ENCODE data around the gene RNF144B.
"Not testable (repeated sequence)": the region's sequence is repeated elsewhere in the genome, so short reads cannot be mapped to it uniquely, and the experiment has no call there.

RNF144B gene

DNA sequence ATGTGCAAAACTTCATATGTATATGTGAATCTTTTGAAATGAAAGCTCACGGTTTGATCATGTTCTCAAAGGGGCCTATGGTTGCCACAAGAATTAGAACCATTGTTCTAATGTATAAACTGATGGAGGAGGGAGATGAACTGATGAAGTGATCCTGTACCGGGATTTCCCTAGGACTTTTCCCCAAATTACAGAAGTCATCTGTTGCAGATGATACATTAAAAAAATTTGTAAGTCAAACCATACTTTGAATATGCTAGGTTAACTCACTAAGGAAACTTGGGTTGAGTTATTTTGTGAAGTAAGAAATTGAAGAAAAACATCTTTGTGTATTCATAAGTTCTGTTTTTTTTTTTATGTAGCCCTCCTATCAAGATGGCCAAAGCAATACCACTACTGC lies 33.9 kb upstream of the RNF144B start:
- Histone ChIP-seq H3K9ac (ENCODE audit: low read depth, low read length, poor library complexity, severe bottlenecking) (no peak overlapping the region), H3K36me3 (ENCODE audit: insufficient read depth, low read length) (no peaks in the 10 kb centered on the region), H3K4me1 (ENCODE audit: insufficient read depth, low read length, poor library complexity, severe bottlenecking) (no peaks in the 10 kb centered on the region), H3K9me2 (replicated peaks; ENCODE audit: low read depth, low read length) (no peaks in the 10 kb centered on the region), H2AFZ (ENCODE audit: low read length) (no peak overlapping the region), H3K27me3 (ENCODE audit: insufficient read depth, low read length, poor library complexity, severe bottlenecking) (no peaks in the 10 kb centered on the region), H3K9me3 (ENCODE audit: insufficient read depth, low read depth, low read length) (no peaks in the 10 kb centered on the region), H4K20me1 (ENCODE audit: insufficient read depth, low read length, poor library complexity, severe bottlenecking) (no peaks in the 10 kb centered on the region), H3K4me3 (ENCODE audit: low read length, poor library complexity, severe bottlenecking) (no peak overlapping the region), H3K4me2 (ENCODE audit: low read depth, low read length, poor library complexity, severe bottlenecking) (no peak overlapping the region), H3K79me2 (ENCODE audit: insufficient read depth, low read length) (no peaks in the 10 kb centered on the region), H3F3A (ENCODE audit: low read depth) (no peaks in the 10 kb centered on the region)
- TF ChIP-seq EZH2phosphoT487 (IDR thresholded peaks at IDR 0.05; ENCODE audit: borderline replicate concordance), result no peak
- no peak for TF ChIP-seq CTCF (conservative IDR thresholded peaks at IDR 0.05; ENCODE audit: low read length)

DNA sequence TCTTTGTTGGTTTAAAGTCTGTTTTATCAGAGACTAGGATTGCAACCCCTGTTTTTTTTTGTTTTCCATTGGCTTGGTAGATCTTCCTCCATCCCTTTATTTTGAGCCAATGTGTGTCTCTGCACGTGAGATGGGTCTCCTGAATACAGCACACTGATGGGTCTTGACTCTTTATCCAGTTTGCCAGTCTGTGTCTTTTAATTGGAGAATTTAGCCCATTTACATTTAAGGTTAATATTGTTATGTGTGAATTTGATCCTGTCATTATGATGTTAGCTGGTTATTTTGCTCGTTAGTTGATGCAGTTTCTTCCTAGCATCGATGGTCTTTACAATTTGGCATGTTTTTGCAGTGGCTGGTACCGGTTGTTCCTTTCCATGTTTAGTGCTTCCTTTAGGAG lies 29.6 kb upstream of the RNF144B start:
- not testable (repeated sequence) for H4K20me1 ChIP-seq (ENCODE audit: insufficient read depth, low read length, poor library complexity, severe bottlenecking); H3K79me2 ChIP-seq (ENCODE audit: insufficient read depth, low read length); H3K9me3 ChIP-seq (ENCODE audit: insufficient read depth, low read depth, low read length); H3K4me1 ChIP-seq (ENCODE audit: insufficient read depth, low read length, poor library complexity, severe bottlenecking); H3K4me3 ChIP-seq (ENCODE audit: low read length, poor library complexity, severe bottlenecking); H3K9ac ChIP-seq (ENCODE audit: low read depth, low read length, poor library complexity, severe bottlenecking); H3K9me2 ChIP-seq (replicated peaks; ENCODE audit: low read depth, low read length); H2AFZ ChIP-seq (ENCODE audit: low read length); H3K27me3 ChIP-seq (ENCODE audit: insufficient read depth, low read length, poor library complexity, severe bottlenecking); H3K36me3 ChIP-seq (ENCODE audit: insufficient read depth, low read length); H3K4me2 ChIP-seq (ENCODE audit: low read depth, low read length, poor library complexity, severe bottlenecking); H3F3A ChIP-seq (ENCODE audit: low read depth)

GRCh38 chr6:18359237-18359885 lies 27.8 kb upstream of the RNF144B start:
- no peaks in the 10 kb centered on the region for H3K27me3 ChIP-seq (ENCODE audit: insufficient read depth, low read length, poor library complexity, severe bottlenecking)
- no peak overlapping the region for H3K9ac ChIP-seq (ENCODE audit: low read depth, low read length, poor library complexity, severe bottlenecking)
- no peaks in the 10 kb centered on the region for H4K20me1 ChIP-seq (ENCODE audit: insufficient read depth, low read length, poor library complexity, severe bottlenecking)
- H2AFZ ChIP-seq (ENCODE audit: low read length), result no peak overlapping the region
- H3F3A ChIP-seq (ENCODE audit: low read depth), result no peaks in the 10 kb centered on the region
- no peak overlapping the region for H3K4me2 ChIP-seq (ENCODE audit: low read depth, low read length, poor library complexity, severe bottlenecking)
- H3K9me3 ChIP-seq (ENCODE audit: insufficient read depth, low read depth, low read length), result no peaks in the 10 kb centered on the region
- H3K9me2 ChIP-seq (replicated peaks; ENCODE audit: low read depth, low read length), result no peaks in the 10 kb centered on the region
- no peaks in the 10 kb centered on the region for H3K36me3 ChIP-seq (ENCODE audit: insufficient read depth, low read length)
- H3K79me2 ChIP-seq (ENCODE audit: insufficient read depth, low read length), result no peaks in the 10 kb centered on the region
- H3K4me1 ChIP-seq (ENCODE audit: insufficient read depth, low read length, poor library complexity, severe bottlenecking), result no peaks in the 10 kb centered on the region
- H3K4me3 ChIP-seq (ENCODE audit: low read length, poor library complexity, severe bottlenecking), result no peak overlapping the region
- TF ChIP-seq CTCF (conservative IDR thresholded peaks at IDR 0.05; ENCODE audit: low read length) (no peak), EZH2phosphoT487 (IDR thresholded peaks at IDR 0.05; ENCODE audit: borderline replicate concordance) (no peak)

DNA sequence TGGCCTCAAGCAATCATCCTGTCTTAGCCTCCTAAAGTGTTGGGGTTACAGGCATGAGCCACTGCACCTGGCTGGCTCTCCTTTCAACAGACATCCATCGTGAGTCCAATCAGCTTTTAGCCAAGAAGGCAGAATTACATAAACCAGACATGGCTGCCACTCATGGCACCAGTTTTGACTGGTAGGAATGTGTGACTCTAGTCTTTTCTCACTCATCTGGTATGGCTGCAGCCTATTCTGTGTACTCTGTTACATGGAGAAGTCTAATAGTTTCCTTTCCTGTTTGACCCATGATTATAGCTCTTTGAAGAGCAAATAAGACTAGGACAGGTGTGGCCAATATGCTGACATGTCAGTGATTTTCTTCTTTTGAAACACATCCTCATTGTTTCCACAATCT lies 27.0 kb upstream of the RNF144B start:
- Histone ChIP-seq H2AFZ (ENCODE audit: low read length) (no peak overlapping the region), H3K9ac (ENCODE audit: low read depth, low read length, poor library complexity, severe bottlenecking) (no peak overlapping the region), H3K79me2 (ENCODE audit: insufficient read depth, low read length) (no peaks in the 10 kb centered on the region), H3K9me3 (ENCODE audit: insufficient read depth, low read depth, low read length) (no peaks in the 10 kb centered on the region), H3K4me3 (ENCODE audit: low read length, poor library complexity, severe bottlenecking) (no peak overlapping the region), H3K9me2 (replicated peaks; ENCODE audit: low read depth, low read length) (no peaks in the 10 kb centered on the region), H3K27me3 (ENCODE audit: insufficient read depth, low read length, poor library complexity, severe bottlenecking) (no peaks in the 10 kb centered on the region), H3K36me3 (ENCODE audit: insufficient read depth, low read length) (no peaks in the 10 kb centered on the region), H4K20me1 (ENCODE audit: insufficient read depth, low read length, poor library complexity, severe bottlenecking) (no peaks in the 10 kb centered on the region), H3F3A (ENCODE audit: low read depth) (no peaks in the 10 kb centered on the region), H3K4me1 (ENCODE audit: insufficient read depth, low read length, poor library complexity, severe bottlenecking) (no peaks in the 10 kb centered on the region), H3K4me2 (ENCODE audit: low read depth, low read length, poor library complexity, severe bottlenecking) (no peak overlapping the region)
- TF ChIP-seq EZH2phosphoT487 (IDR thresholded peaks at IDR 0.05; ENCODE audit: borderline replicate concordance) (no peak), CTCF (conservative IDR thresholded peaks at IDR 0.05; ENCODE audit: low read length) (no peak)

Data from Loucy (cell line).